HepG2 (cell line): Measurements from ENCODE around the gene C12orf60. TPM values are rescaled to one million over a fixed set of nuclear protein-coding genes. Genes with fewer than 3 reads are reported as not detected.

Source experiments
- FIP1L1 ChIP-seq: fragments of 200-400 bp; formaldehyde crosslinking; IDR thresholded peaks from 2 replicates; pipeline ENCODE4 v1.6.1; 2018; ENCODE audit warnings: low read depth, mild to moderate bottlenecking, low read length, moderate library complexity, borderline replicate concordance; ENCODE audit not compliant: insufficient read depth
- HOMEZ ChIP-seq: IDR thresholded peaks from 2 replicates; pipeline ENCODE4 v1.6.1; 2016; ENCODE audit warnings: low read depth
- HOXA3 ChIP-seq: sonication (generic); formaldehyde crosslinking; IDR thresholded peaks from 2 replicates; pipeline ENCODE4 v1.5.0; 2020; ENCODE audit warnings: missing genetic modification reagents
- ISL2 ChIP-seq: sonication (generic); formaldehyde crosslinking; IDR thresholded peaks from 2 replicates; pipeline ENCODE4 v1.5.0; 2020; ENCODE audit warnings: missing genetic modification reagents
- MYC ChIP-seq: sonication (generic); formaldehyde crosslinking; IDR thresholded peaks from 2 replicates; pipeline ENCODE4 v1.9.0; 2021; ENCODE audit warnings: missing genetic modification reagents, borderline replicate concordance
- PRDM15 ChIP-seq: sonication (generic); formaldehyde crosslinking; IDR thresholded peaks from 2 replicates; pipeline ENCODE4 v1.4.0; 2020; ENCODE audit warnings: missing genetic modification reagents
- SAP130 ChIP-seq: IDR thresholded peaks from 2 replicates; pipeline ENCODE4 v1.6.1; 2016; ENCODE audit warnings: low read depth
- SP4 ChIP-seq: sonication (generic); formaldehyde crosslinking; IDR thresholded peaks from 2 replicates; pipeline ENCODE4 v1.8.1; 2023; ENCODE audit warnings: mild to moderate bottlenecking, missing genetic modification reagents
- TEAD3 ChIP-seq: optimal IDR thresholded peaks from 2 replicates; pipeline ENCODE3; 2016; ENCODE audit warnings: borderline replicate concordance
- ZBTB46 ChIP-seq: sonication (generic); formaldehyde crosslinking; IDR thresholded peaks from 2 replicates; pipeline ENCODE4 v1.4.0; 2020; ENCODE audit warnings: mild to moderate bottlenecking, missing genetic modification reagents, borderline replicate concordance
- ZFX ChIP-seq: sonication (generic); formaldehyde crosslinking; IDR thresholded peaks from 2 replicates; pipeline ENCODE4 v1.4.0; 2020; ENCODE audit warnings: mild to moderate bottlenecking, low read depth, missing genetic modification reagents, moderate library complexity
- ZNF121 ChIP-seq: sonication (generic); formaldehyde crosslinking; IDR thresholded peaks from 2 replicates; pipeline ENCODE4 v1.5.0; 2020; ENCODE audit warnings: mild to moderate bottlenecking, missing genetic modification reagents
- ZNF207 ChIP-seq: fragments of 450-650 bp; IDR thresholded peaks from 2 replicates; pipeline ENCODE4 v1.6.1; 2016; ENCODE audit warnings: antibody characterized with exemption, borderline replicate concordance
- ZNF34 ChIP-seq: sonication (generic); formaldehyde crosslinking; IDR thresholded peaks from 2 replicates; pipeline ENCODE4 v1.4.0; 2020; ENCODE audit warnings: mild to moderate bottlenecking, missing genetic modification reagents, borderline replicate concordance
- ZNF407 ChIP-seq: sonication (generic); formaldehyde crosslinking; IDR thresholded peaks from one replicate; pipeline ENCODE4 v1.5.1; 2020; ENCODE audit warnings: mild to moderate bottlenecking, missing genetic modification reagents; ENCODE audit errors: not compliant biosample characterization
- polyA plus RNA-seq, 8 experiments: library from polyadenylated mRNA; depleted of rRNA in 3 of 8; stranded (reverse) in 7 of 8; unstranded in 1 of 8; fragments of >200 nt; fragmentation: Illumina TruSeq in 4 of 8; extraction: Trizol in 4 of 8; gene quantifications; 2 replicates each; pipeline versions ENCODE4 v1.2.1 to v1.2.3, GENCODE V29; 2011 to 2016; ENCODE audit warnings: low read depth in 4 of 8, missing spikeins in 1 of 8, mixed read lengths in 1 of 8; ENCODE audit not compliant: insufficient read depth in 1 of 8
- total RNA-seq, 5 experiments: library from RNA; depleted of rRNA; stranded (reverse); fragments of >200 nt; fragmentation: Illumina TruSeq; extraction: Trizol; gene quantifications; 2 replicates each; pipeline ENCODE4 v1.2.3, GENCODE V29; 2016; ENCODE audit warnings: low read depth in 1 of 5

Gene C12orf60
- total and polyA plus RNA-seq, 2 of the 13 experiments (the other 11 are each of a cell fraction or from before 2014, with no cell fraction given): 0.55 to 1.4 TPM

- TF ChIP-seq HOMEZ (CRISPR knock-in tag): peak; percentile 66; the same call in 1 of the 2 replicates
- no peak for TF ChIP-seq PRDM15 (CRISPR knock-in tag)
- TF ChIP-seq ZNF207: no peak
- TF ChIP-seq TEAD3 (CRISPR knock-in tag): peak; percentile 77
- TF ChIP-seq ISL2 (CRISPR knock-in tag): no peak
- no peak for TF ChIP-seq MYC
- TF ChIP-seq ZFX (CRISPR knock-in tag): no peak
- no peak for TF ChIP-seq ZBTB46 (CRISPR knock-in tag)
- no peak for TF ChIP-seq HOXA3 (CRISPR knock-in tag)
- TF ChIP-seq ZNF121 (CRISPR knock-in tag): no peak
- no peak for TF ChIP-seq ZNF34 (CRISPR knock-in tag)
- TF ChIP-seq SP4 (CRISPR knock-in tag): no peak
- peak; percentile 76 for TF ChIP-seq SAP130 (CRISPR knock-in tag)
- TF ChIP-seq FIP1L1: no peak
- no peak for TF ChIP-seq ZNF407 (CRISPR knock-in tag)
These were observed 37.1 kb downstream of the C12orf60 start (continued) for GRCh38 chr12:14840616-14841015.
